ENCODE data around the gene FMO5.

Gene FMO5

DNA sequence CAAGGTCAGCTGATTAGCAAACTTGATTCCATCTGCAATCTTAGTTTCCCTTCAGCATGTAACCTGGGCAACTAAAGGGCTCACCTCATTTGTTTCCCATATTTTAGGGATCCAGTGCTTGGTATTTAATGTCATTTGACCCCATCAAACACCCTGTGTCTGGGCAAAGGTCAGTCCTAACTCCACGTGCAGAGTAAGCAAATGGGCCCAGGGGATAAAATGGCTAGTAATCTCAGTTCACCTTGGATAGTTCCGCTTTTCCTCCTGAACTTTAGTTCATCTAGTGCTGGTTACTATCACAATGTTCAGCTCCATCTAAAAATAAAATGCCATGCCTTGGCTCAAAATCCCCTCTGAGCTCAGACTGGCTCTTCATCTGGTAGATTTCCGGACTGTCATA lies 72.4 kb downstream of the FMO5 start:
- ChIA-PET CTCF (no interaction called here), POLR2A (no interaction called here)
- TF ChIP-seq CTBP1 (IDR thresholded peaks at IDR 0.05; ENCODE audit: borderline replicate concordance), result no peak
- TF ChIP-seq LEF1 (IDR thresholded peaks at IDR 0.05; ENCODE audit: borderline replicate concordance), result no peak
- no peak for TF ChIP-seq ZNF384 (IDR thresholded peaks at IDR 0.05)
- no peak for TF ChIP-seq FOXM1 (IDR thresholded peaks at IDR 0.05; ENCODE audit: borderline replicate concordance)
- no peak for TF ChIP-seq SUZ12 (IDR thresholded peaks at IDR 0.05)
- TF ChIP-seq L3MBTL2 (conservative IDR thresholded peaks at IDR 0.05), result no peak
- TF ChIP-seq, protein P1, sequence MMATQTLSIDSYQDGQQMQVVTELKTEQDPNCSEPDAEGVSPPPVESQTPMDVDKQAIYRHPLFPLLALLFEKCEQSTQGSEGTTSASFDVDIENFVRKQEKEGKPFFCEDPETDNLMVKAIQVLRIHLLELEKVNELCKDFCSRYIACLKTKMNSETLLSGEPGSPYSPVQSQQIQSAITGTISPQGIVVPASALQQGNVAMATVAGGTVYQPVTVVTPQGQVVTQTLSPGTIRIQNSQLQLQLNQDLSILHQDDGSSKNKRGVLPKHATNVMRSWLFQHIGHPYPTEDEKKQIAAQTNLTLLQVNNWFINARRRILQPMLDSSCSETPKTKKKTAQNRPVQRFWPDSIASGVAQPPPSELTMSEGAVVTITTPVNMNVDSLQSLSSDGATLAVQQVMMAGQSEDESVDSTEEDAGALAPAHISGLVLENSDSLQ (IDR thresholded peaks at IDR 0.05), result no peak
- no peak for TF ChIP-seq TARDBP (IDR thresholded peaks at IDR 0.05)
- no peak for TF ChIP-seq BHLHE40 (IDR thresholded peaks at IDR 0.05; ENCODE audit: borderline replicate concordance)
- no peak for TF ChIP-seq FOXA1 (IDR thresholded peaks at IDR 0.05)
- no peak for DNase-seq (ENCODE audit: extremely low spot score)

DNA sequence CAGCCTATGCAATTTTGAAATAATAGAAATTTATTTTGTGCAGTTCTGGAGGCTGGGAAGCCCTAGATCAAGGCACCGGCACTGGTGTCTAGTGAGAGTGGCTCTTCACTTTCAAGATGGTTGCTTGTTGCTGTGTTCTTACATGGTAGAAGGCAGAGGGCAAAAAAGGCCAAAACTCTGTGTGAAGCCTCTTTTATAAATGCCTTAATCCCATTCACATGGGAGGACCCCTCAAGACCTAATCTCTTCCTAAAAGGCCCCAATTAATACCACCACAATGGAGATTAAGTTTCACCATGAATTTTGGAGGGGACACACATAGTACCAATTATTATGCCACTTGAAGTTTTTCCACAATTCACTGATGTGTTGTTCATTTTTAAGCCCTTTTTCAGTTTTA lies 73.9 kb downstream of the FMO5 start:
- ChIA-PET CTCF (interaction anchor here (0.7 kb wide), 1 partner anchor 238 kb away, joined by 3 read pairs; no protein-coding TSS in a partner anchor), POLR2A (no interaction called here)
- DNase-seq (ENCODE audit: extremely low spot score), result no peak
- TF ChIP-seq BHLHE40 (IDR thresholded peaks at IDR 0.05; ENCODE audit: borderline replicate concordance), result no peak
- no peak for TF ChIP-seq SP1 (IDR thresholded peaks at IDR 0.05)
- TF ChIP-seq SUZ12 (IDR thresholded peaks at IDR 0.05), result no peak
- TF ChIP-seq, protein P1 (IDR thresholded peaks at IDR 0.05), result no peak
- TF ChIP-seq FOXA1 (IDR thresholded peaks at IDR 0.05), result no peak
- TF ChIP-seq FOXK2 (IDR thresholded peaks at IDR 0.05), result no peak
- no peak for TF ChIP-seq NFRKB (IDR thresholded peaks at IDR 0.05)
- no peak for TF ChIP-seq L3MBTL2 (conservative IDR thresholded peaks at IDR 0.05)
- no peak for TF ChIP-seq ZNF384 (IDR thresholded peaks at IDR 0.05)
- TF ChIP-seq TARDBP (IDR thresholded peaks at IDR 0.05), result no peak
- TF ChIP-seq HDGF (IDR thresholded peaks at IDR 0.05; ENCODE audit: borderline replicate concordance), result no peak
- TF ChIP-seq LEF1 (IDR thresholded peaks at IDR 0.05; ENCODE audit: borderline replicate concordance), result no peak
- TF ChIP-seq ARNT (IDR thresholded peaks at IDR 0.05), result no peak
- TF ChIP-seq ELF4 (IDR thresholded peaks at IDR 0.05), result no peak
- no peak for TF ChIP-seq CTBP1 (IDR thresholded peaks at IDR 0.05; ENCODE audit: borderline replicate concordance)
- no peak for TF ChIP-seq FOXM1 (IDR thresholded peaks at IDR 0.05; ENCODE audit: borderline replicate concordance)

DNA sequence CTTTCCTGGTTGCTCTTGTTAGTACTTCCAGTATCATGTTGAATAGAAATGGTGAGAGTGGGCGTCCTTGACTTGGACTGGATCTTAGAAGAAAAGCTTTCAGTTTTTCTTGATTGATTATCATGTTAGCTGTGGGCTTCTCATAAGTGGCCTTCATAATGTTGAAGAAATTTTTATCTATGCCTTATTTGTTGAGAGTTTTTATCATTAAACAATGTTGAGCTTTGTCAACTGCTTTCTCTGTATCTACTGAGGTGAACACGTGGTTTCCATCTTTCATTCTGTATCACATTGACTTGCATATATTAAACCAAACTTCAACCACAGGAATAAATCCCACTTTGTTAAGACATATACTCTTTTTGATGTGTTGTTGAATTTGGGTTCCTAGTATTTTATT lies 82.3 kb downstream of the FMO5 start:
- no peak for DNase-seq (ENCODE audit: extremely low spot score)
- POLR2A ChIA-PET, result no interaction called here
- TF ChIP-seq NFRKB (IDR thresholded peaks at IDR 0.05) (no peak), ARNT (IDR thresholded peaks at IDR 0.05) (no peak), LEF1 (IDR thresholded peaks at IDR 0.05; ENCODE audit: borderline replicate concordance) (no peak), TARDBP (IDR thresholded peaks at IDR 0.05) (no peak), BHLHE40 (IDR thresholded peaks at IDR 0.05; ENCODE audit: borderline replicate concordance) (no peak), ZNF384 (IDR thresholded peaks at IDR 0.05) (no peak), FOXA1 (IDR thresholded peaks at IDR 0.05) (no peak)
- CTCF ChIA-PET, result interaction anchor here (0.6 kb wide), 1 partner anchor 267 kb away, joined by 3 read pairs; no protein-coding TSS in a partner anchor

Measured in HEK293T (cell line).